Sigmoid colon (tissue), 3 donors: ENCODE measurements around the gene GPATCH8.

Experiments
- CTCF ChIP-seq, 4 experiments: fragments of 450-650 bp in 3 of 4; fragments of 200-600 bp in 1 of 4; IDR thresholded peaks; one replicate each; pipeline ENCODE4 v1.5.1; 2016 to 2019; ENCODE audit warnings: antibody characterized with exemption in 4 of 4, mild to moderate bottlenecking in 3 of 4, moderate library complexity in 2 of 4
- POLR2A ChIP-seq, 2 donors: fragments of 450-650 bp; IDR thresholded peaks; one replicate each; pipeline ENCODE4 v1.6.1; 2016; ENCODE audit warnings: antibody characterized with exemption in 2 of 2, mild to moderate bottlenecking in 2 of 2, moderate library complexity in 2 of 2

GRCh38 chr17:44380767-44381166 lies 122.4 kb downstream of the GPATCH8 start:
- no peak for TF ChIP-seq CTCF (IDR thresholded peaks at IDR 0.05)
- no peak for TF ChIP-seq POLR2A (IDR thresholded peaks at IDR 0.05)
